Activated T-helper 1 cell treated with anti-CD3 and anti-CD28 coated beads, Interleukin-12 subunit alpha, Interleukin-12 subunit beta, Interleukin-2, Interleukin-4 antibody, amounts not matched to agents 30 ng/mL and 10 ng/mL and 1 ng/mL, durations not matched to agents 14 hours and 24 hours and 36 hours (primary cell): ENCODE measurements around the gene RFPL3. TPM values are rescaled to one million over a fixed set of nuclear protein-coding genes. Genes with fewer than 3 reads are reported as not detected.

Experiments used
- total RNA-seq: library from RNA; stranded (reverse); gene quantifications from 2 replicates; pipeline ENCODE4 v1.2.3, GENCODE V29; 2022

Gene RFPL3
- total RNA-seq, 1 donor from 2014 or later: not detected

Other genes starting within 250 kb of the RFPL3 start
- gene C22orf42, start 198.6 kb upstream of the RFPL3 start, total RNA-seq: not detected in 2 replicates
- gene RFPL2, start 152.8 kb upstream of the RFPL3 start, total RNA-seq: 0.26 and 0.42 TPM in 2 replicates
- not detected in 2 replicates for gene SLC5A4, start 102.5 kb upstream of the RFPL3 start, total RNA-seq
- gene RTCB, start 54.4 kb downstream of the RFPL3 start, total RNA-seq: 103 and 105 TPM in 2 replicates
- gene BPIFC, start 106.6 kb downstream of the RFPL3 start, total RNA-seq: not detected in 2 replicates
- 92.3 and 97.8 TPM in 2 replicates for gene FBXO7, start 116.9 kb downstream of the RFPL3 start, total RNA-seq